Inferior parietal cortex (tissue), 1 donor: ENCODE results near the gene MINPP1.

Experiments
- DNase-seq: peaks from one replicate; pipeline ENCODE4 v3.0.0-alpha.2; 2016; ENCODE audit errors: extremely low spot score

MINPP1 gene

GRCh38 chr10:87519582-87519981, 14.9 kb downstream of the MINPP1 start:
- no peak for DNase-seq

GRCh38 chr10:87523731-87524130, 19.0 kb downstream of the MINPP1 start:
- DNase-seq, result no peak

- DNase-seq, result no peak
Measured at GRCh38 chr10:87524296-87524695, 19.6 kb downstream of the MINPP1 start.

GRCh38 chr10:87531908-87532622, 27.4 kb downstream of the MINPP1 start:
- DNase-seq, result no peak

- no peak for DNase-seq
Measured at GRCh38 chr10:87532696-87533095, 28.0 kb downstream of the MINPP1 start.

- no peak for DNase-seq
Measured at GRCh38 chr10:87534173-87534858, 29.6 kb downstream of the MINPP1 start.

GRCh38 chr10:87538092-87539015, 33.7 kb downstream of the MINPP1 start:
- no peak for DNase-seq

GRCh38 chr10:87541114-87541513, 36.4 kb downstream of the MINPP1 start:
- no peak for DNase-seq

- no peak for DNase-seq
Measured at GRCh38 chr10:87544721-87545120, 40.0 kb downstream of the MINPP1 start.

GRCh38 chr10:87545783-87546182, 41.1 kb downstream of the MINPP1 start:
- DNase-seq, result no peak

- no peak for DNase-seq
Measured at GRCh38 chr10:87546210-87546609, 41.5 kb downstream of the MINPP1 start.

GRCh38 chr10:87546971-87547413, 42.3 kb downstream of the MINPP1 start:
- DNase-seq, result no peak

GRCh38 chr10:87547734-87548311, 43.1 kb downstream of the MINPP1 start:
- DNase-seq, result no peak

GRCh38 chr10:87550741-87551140, 46.0 kb downstream of the MINPP1 start:
- DNase-seq, result no peak

- no peak for DNase-seq
Measured at GRCh38 chr10:87551326-87551725, 46.6 kb downstream of the MINPP1 start.

GRCh38 chr10:87552248-87552929, 47.7 kb downstream of the MINPP1 start:
- DNase-seq, result peak; percentile 29

GRCh38 chr10:87557409-87557808, 52.7 kb downstream of the MINPP1 start:
- DNase-seq, result no peak

- DNase-seq, result no peak
Measured at GRCh38 chr10:87558333-87558732, 53.6 kb downstream of the MINPP1 start.

GRCh38 chr10:87559392-87559791, 54.7 kb downstream of the MINPP1 start:
- DNase-seq, result no peak

- no peak for DNase-seq
Measured at GRCh38 chr10:87560495-87561129, 55.9 kb downstream of the MINPP1 start.

GRCh38 chr10:87562750-87563149, 58.1 kb downstream of the MINPP1 start:
- DNase-seq, result no peak
